Activated CD8-positive, alpha-beta T cell treated with anti-CD3 and anti-CD28 coated beads, Interleukin-2, amount 10 ng/mL, durations not matched to agents 7 days and 5 days (primary cell): Measurements from ENCODE around the gene PDCD7. TPM values are rescaled to one million over a fixed set of nuclear protein-coding genes. Genes with fewer than 3 reads are reported as not detected.
A peak's percentile ranks its signal among the peaks of the same experiment; 100 is the strongest.
"Not testable (repeated sequence)": the region's sequence is repeated elsewhere in the genome, so short reads cannot be mapped to it uniquely, and the experiment has no call there.

Experiments
- ATAC-seq: fragments of 150-1000 bp; cut with Tn5 transposase; one replicate; pipeline ENCODE4 v1.10.0; 2021; ENCODE audit warnings: moderate library complexity
- CTCF ChIA-PET: fragments of 350-600 bp; sonication (Branson Sonifier 250); formaldehyde crosslinking; loops from one replicate; lab custom pipeline; 2021; ENCODE audit warnings: antibody characterized with exemption; lab: Charles Lee
- POLR2A ChIA-PET: fragments of 350-600 bp; sonication (Branson Sonifier 250); formaldehyde crosslinking; loops from one replicate; lab custom pipeline; 2021; ENCODE audit warnings: antibody characterized with exemption; lab: Charles Lee
- DNase-seq: peaks from one replicate; pipeline ENCODE4 v3.0.0-alpha.2; 2020
- H3K27ac Mint-ChIP-seq: one replicate; pipeline ENCODE4 v1.8.0; 2021; ENCODE audit warnings: mild to moderate bottlenecking, mixed read lengths
- H3K27me3 Mint-ChIP-seq: one replicate; pipeline ENCODE4 v1.8.0; 2021; ENCODE audit warnings: low read depth, mixed read lengths
- H3K36me3 Mint-ChIP-seq: one replicate; pipeline ENCODE4 v1.8.0; 2021; ENCODE audit warnings: low read depth, mixed read lengths
- H3K4me1 Mint-ChIP-seq: one replicate; pipeline ENCODE4 v1.8.0; 2021; ENCODE audit warnings: low read depth, mixed read lengths
- H3K4me3 Mint-ChIP-seq: one replicate; pipeline ENCODE4 v1.8.0; 2021; ENCODE audit warnings: mild to moderate bottlenecking, mixed read lengths
- H3K9me3 Mint-ChIP-seq: one replicate; pipeline ENCODE4 v1.8.0; 2022; ENCODE audit warnings: mixed read lengths; ENCODE audit not compliant: insufficient read depth
- total RNA-seq, 2 experiments: library from RNA; stranded (reverse); gene quantifications; one replicate each; pipeline ENCODE4 v1.2.3, GENCODE V29; 2021

Gene PDCD7, protein sequence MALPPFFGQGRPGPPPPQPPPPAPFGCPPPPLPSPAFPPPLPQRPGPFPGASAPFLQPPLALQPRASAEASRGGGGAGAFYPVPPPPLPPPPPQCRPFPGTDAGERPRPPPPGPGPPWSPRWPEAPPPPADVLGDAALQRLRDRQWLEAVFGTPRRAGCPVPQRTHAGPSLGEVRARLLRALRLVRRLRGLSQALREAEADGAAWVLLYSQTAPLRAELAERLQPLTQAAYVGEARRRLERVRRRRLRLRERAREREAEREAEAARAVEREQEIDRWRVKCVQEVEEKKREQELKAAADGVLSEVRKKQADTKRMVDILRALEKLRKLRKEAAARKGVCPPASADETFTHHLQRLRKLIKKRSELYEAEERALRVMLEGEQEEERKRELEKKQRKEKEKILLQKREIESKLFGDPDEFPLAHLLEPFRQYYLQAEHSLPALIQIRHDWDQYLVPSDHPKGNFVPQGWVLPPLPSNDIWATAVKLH
- 10 to 100 TPM; 31.5 to 34.9 TPM for total RNA-seq

DNA sequence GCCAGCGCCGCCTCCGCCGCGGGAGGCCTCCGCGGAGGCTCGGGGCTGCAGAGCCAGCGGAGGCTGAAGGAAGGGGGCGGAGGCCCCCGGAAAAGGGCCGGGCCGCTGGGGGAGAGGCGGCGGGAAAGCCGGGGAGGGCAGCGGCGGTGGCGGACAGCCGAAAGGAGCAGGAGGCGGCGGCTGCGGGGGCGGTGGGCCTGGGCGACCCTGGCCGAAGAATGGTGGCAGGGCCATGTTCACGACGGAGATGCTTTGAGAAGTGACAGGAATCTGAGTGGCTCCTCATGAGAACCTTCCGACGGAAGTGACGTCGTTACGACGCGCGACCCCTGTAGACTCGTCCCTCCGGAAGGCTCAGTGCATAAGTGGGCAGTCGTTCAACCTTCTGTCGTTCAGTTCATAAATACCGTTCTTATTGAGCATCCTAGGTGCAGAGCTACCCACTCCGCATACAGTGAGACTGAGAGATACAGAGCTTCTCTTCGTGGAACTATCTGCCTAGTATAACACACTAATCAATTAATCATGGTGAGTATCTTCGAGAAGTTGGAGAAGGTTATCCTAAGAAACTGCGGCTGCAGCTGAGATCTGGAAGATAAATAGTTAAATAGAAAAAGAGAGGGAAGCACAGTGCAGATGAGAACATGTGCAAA, at the start of gene PDCD7:
TSS of gene PDCD7 (minus strand) at position 261 of the 653 bp plus-strand sequence. CDS start at position 234, 27 bp downstream.
- H3K36me3 Mint-ChIP-seq = peaks cover 13% of the 10 kb centered on the region
- ChIA-PET CTCF (interaction anchor here (0.7 to 1.2 kb wide), 3 partner anchors 15 to 137 kb away, joined by 3 read pairs; no protein-coding TSS in a partner anchor), POLR2A (interaction anchor here (0.6 to 1.6 kb wide), 11 partner anchors 48 to 177 kb away, joined by 3 to 11 read pairs (median 3); partner anchors contain the start of genes PARP16 and RNU5B-1)
- H3K27me3 Mint-ChIP-seq = no peaks in the 10 kb centered on the region
- H3K4me3 Mint-ChIP-seq = peak within 1 kb of the TSS; percentile 90
- peak within 1 kb of the TSS; percentile 97 for H3K27ac Mint-ChIP-seq
- H3K4me1 Mint-ChIP-seq = peaks cover 19% of the 10 kb centered on the region
- DNase-seq (peak; percentile 93), ATAC-seq (peak; percentile 95)
- H3K9me3 Mint-ChIP-seq = peaks cover 4% of the 10 kb centered on the region

DNA sequence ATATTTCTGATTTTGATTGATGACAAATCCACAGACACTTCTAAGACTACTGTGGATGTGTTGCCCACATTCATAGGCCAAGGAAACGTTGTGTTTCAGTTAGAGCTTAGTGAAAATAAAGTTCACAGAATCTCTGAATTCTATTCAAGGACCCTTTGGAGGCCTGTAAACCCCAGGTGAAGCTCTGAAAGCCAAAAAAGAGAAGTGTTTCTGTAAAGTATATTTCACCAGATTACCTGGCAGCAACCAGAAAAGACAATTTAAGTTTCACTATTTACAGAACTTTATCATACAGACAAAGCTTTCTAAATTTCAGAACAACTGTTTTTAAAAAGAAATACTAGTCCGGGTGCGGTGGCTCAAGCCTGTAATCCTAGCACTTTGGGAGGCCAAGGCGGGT, 48.9 kb upstream of the PDCD7 start:
- POLR2A ChIA-PET = interaction anchor here (0.6 to 1.8 kb wide), 4 partner anchors 48 to 752 kb away, joined by 3 to 10 read pairs (median 7); partner anchors contain the start of gene RNU5B-1

DNA sequence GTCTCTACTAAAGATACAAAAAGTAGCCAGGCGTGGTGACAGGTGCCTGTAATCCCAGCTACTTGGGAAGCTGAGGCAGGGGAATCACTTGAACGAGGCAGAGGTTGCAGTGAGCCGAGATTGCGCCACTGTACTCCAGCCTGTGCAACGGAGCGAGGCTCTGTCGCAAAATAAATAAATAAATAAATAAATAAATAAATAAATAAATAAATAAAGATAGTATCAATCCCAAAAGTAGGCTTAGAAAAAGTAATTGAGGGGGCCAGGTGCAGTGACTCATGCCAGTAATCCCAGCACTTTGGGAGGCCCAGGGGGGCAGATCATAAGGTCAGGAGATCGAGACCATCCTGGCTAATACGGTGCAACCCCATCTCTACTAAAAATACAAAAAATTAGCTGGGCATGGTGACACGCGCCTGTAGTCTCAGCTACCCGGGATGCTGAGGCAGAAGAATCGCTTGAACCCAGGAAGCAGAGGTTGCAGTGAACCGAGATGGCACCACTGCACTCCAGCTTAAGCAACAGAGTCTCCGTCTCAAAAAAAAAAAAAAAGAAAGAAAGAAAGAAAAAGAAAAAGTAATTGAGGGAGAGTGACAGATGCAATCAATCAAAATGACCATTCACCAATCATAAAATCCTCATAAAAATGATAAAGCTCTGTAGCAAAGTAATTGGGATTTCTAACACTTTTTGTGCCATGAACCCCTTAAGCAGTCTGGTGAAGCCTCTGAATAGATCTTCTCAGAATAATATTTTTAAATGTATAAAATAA, 48.2 kb upstream of the PDCD7 start:
- DNase-seq, ATAC-seq, H3K9me3 Mint-ChIP-seq, H3K27ac Mint-ChIP-seq, H3K27me3 Mint-ChIP-seq, H3K4me3 Mint-ChIP-seq: not testable (repeated sequence)
- ChIA-PET POLR2A (interaction anchor here (0.9 to 1.8 kb wide), 3 partner anchors 48 to 123 kb away, joined by 4 to 10 read pairs (median 10); partner anchors contain the start of gene RNU5B-1), CTCF (interaction anchor here (1.0 to 1.6 kb wide), 4 partner anchors 89 to 203 kb away, joined by 3 to 5 read pairs (median 4); no protein-coding TSS in a partner anchor)
- Mint-ChIP-seq H3K4me1 (peaks cover 29% of the 10 kb centered on the region), H3K36me3 (peaks cover 21% of the 10 kb centered on the region)

More for the DNA sequence above, 48.9 kb upstream of the PDCD7 start:
- no peak overlapping the region for H3K27ac Mint-ChIP-seq
- peaks cover 16% of the 10 kb centered on the region for H3K36me3 Mint-ChIP-seq
- H3K4me3 Mint-ChIP-seq = peak overlapping the region; percentile 97
- H3K9me3 Mint-ChIP-seq = no peaks in the 10 kb centered on the region
- CTCF ChIA-PET = interaction anchor here (1.0 to 1.6 kb wide), 3 partner anchors 89 to 149 kb away, joined by 3 to 5 read pairs (median 4); no protein-coding TSS in a partner anchor
- no peak for ATAC-seq
- peaks cover 29% of the 10 kb centered on the region for H3K4me1 Mint-ChIP-seq
- DNase-seq = no peak
- no peaks in the 10 kb centered on the region for H3K27me3 Mint-ChIP-seq

DNA sequence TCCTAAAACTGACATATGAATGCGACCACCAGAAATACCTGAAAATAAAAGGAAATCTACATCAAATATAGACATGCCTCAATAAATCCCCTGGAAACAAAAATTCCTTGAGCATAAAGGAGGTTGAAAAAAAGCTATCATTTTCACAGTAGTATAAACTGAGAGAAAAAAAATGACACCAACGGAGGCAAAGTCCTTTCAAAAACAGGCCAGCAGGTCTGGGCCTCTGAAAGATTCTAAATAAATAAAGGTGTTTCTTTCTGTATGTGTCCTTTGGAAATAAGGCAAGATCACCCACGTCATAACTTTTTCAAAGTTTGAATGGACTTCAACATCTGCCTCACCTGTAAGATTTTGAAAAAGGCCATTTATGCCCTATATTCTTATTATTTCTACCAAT, 46.6 kb upstream of the PDCD7 start:
- POLR2A ChIA-PET = no interaction called here
- no peaks in the 10 kb centered on the region for H3K9me3 Mint-ChIP-seq
- H3K27ac Mint-ChIP-seq = no peak overlapping the region
- CTCF ChIA-PET = interaction anchor here (2.2 kb wide), 1 partner anchor 118 kb away, joined by 6 read pairs; no protein-coding TSS in a partner anchor
- peaks cover 23% of the 10 kb centered on the region for H3K4me1 Mint-ChIP-seq
- no peak overlapping the region for H3K4me3 Mint-ChIP-seq
- ATAC-seq = no peak
- H3K27me3 Mint-ChIP-seq = no peaks in the 10 kb centered on the region
- no peak for DNase-seq
- H3K36me3 Mint-ChIP-seq = peaks cover 27% of the 10 kb centered on the region

DNA sequence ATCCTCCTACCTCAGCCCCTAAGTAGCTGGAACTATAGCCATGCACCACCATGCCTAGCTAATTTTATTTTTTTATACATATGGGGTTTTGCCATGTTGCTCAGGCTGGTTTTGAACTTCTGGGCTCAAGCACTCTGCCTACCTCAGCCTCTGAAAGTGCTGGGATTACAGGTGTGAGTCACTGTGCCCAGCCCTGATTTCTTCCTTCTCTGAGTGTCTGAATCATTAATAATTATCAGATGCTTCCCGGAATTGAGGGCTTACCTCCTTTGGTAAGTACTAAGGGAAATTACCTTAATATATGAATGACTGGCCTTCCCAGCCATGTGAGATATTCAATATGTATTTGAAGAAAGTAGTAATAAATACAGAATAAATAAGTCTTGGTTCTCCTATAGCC, 44.3 kb upstream of the PDCD7 start:
- H3K27me3 Mint-ChIP-seq = no peaks in the 10 kb centered on the region
- no peak for DNase-seq
- H3K4me1 Mint-ChIP-seq = peaks cover 12% of the 10 kb centered on the region
- no peak overlapping the region for H3K4me3 Mint-ChIP-seq
- H3K9me3 Mint-ChIP-seq = no peaks in the 10 kb centered on the region
- POLR2A ChIA-PET = no interaction called here
- CTCF ChIA-PET = interaction anchor here (0.6 kb wide), 1 partner anchor 267 kb away, joined by 4 read pairs; no protein-coding TSS in a partner anchor
- ATAC-seq = no peak
- no peak overlapping the region for H3K27ac Mint-ChIP-seq
- H3K36me3 Mint-ChIP-seq = peaks cover 25% of the 10 kb centered on the region

DNA sequence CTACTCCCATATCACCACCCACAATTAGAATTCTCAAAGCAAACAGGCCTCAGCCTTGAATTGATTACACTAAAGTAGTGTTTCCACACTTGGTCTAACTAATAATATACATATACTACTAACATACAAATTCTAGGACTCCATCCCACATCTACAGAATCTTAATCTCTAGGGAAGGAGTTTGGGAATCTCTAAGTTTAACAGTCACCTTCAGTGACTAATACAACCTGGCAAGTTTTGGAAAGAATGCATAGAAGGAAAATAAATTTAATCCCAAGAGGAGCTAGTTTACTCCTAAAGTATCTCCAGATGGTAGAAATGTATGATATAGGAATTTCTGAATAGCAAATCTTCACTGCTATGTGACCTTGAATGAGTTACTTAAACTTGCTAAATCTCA, 42.4 kb upstream of the PDCD7 start:
- Mint-ChIP-seq H3K27me3 (no peaks in the 10 kb centered on the region), H3K4me1 (peaks cover 4% of the 10 kb centered on the region), H3K4me3 (no peak overlapping the region), H3K9me3 (no peaks in the 10 kb centered on the region), H3K27ac (no peak overlapping the region), H3K36me3 (peaks cover 36% of the 10 kb centered on the region)
- ChIA-PET CTCF (no interaction called here), POLR2A (no interaction called here)
- DNase-seq = no peak
- no peak for ATAC-seq

DNA sequence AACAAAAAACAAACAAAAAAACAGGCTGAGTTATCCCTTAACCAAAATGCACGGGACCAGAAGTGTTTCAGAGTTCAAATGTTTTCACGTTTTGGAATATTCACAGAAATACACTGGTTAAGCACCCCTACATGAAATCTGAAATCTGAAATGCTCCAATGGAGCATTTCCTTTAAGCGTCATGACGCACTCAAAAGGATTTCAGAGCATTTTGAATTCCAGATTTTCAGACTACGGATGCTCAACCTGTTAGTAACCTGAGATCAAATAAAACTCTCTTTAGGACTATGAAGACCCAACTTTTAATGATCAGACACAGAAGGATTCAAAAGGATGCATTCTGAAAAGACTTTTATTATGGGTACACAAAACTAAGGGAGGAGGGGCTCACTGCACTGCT, 41.9 kb upstream of the PDCD7 start:
- H3K36me3 Mint-ChIP-seq = peaks cover 36% of the 10 kb centered on the region
- no peaks in the 10 kb centered on the region for H3K27me3 Mint-ChIP-seq
- no peak overlapping the region for H3K27ac Mint-ChIP-seq
- H3K4me1 Mint-ChIP-seq = peaks cover 2% of the 10 kb centered on the region
- ChIA-PET CTCF (no interaction called here), POLR2A (no interaction called here)
- ATAC-seq (no peak), DNase-seq (no peak)
- no peak overlapping the region for H3K4me3 Mint-ChIP-seq
- no peaks in the 10 kb centered on the region for H3K9me3 Mint-ChIP-seq

DNA sequence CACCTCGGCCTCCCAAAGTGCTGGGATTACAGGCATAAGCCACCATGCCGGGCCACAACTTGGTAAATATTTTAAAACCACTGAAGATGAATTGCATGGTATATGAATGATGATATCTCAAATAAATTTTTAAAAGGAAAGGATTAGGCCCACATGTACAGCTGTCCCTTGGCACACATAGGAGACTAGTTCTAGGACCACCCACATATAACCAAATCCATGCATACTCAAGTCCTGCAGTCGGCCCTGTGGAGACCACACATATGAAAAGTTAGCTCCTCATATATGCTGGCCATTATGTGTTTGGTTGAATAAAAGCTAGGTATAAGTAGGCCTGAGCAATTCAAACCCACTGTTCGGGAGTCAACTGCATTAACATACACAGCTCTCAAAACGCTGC, 40.9 kb upstream of the PDCD7 start:
- no peak for DNase-seq
- POLR2A ChIA-PET = interaction anchor here (0.8 kb wide), 2 partner anchors 9 to 11 kb away, joined by 3 read pairs; partner anchors contain the start of gene CLPX
- Mint-ChIP-seq H3K36me3 (peaks cover 38% of the 10 kb centered on the region), H3K27ac (no peak overlapping the region), H3K9me3 (no peaks in the 10 kb centered on the region), H3K4me1 (no peaks in the 10 kb centered on the region), H3K27me3 (no peaks in the 10 kb centered on the region), H3K4me3 (no peak overlapping the region)
- CTCF ChIA-PET = no interaction called here
- no peak for ATAC-seq

DNA sequence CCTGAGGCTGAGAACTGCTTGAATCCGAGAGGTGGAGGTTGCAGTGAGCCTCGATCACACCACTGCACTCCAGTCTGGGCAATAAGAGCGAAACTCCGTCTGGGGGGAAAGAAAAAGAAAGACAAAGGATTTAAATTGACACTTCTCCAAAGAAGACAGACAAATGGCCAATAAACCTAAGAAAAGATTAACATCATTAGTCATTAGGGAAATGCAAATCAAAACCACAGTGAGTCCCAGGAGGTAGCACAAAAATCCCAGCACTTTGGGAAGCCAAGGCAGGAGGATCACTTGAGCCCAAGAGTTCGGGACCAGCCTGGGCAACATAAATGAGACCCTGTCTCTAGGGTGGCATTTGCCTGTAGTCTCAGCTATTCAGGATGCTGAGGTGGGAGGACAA, 38.9 kb upstream of the PDCD7 start:
- ATAC-seq = no peak

DNA sequence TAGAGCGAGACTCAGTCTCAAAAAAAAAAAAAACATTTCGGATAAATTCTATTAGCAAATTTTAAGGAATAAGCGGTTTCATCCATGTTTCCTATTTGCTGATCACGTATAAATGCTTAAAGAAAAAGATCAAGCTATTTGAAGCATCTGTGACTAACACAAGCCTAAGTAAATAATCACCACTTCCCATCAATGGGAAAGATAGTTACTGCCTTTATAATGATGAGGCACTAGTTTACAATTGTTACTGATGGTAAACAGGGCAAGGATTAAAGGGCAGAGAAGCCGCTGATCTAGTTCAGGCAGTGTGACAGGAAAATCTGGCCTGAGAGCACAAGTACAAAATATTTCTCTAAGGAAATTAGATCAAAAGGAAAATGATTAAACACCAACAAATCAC, 37.8 kb upstream of the PDCD7 start:
- Mint-ChIP-seq H3K4me1 (no peaks in the 10 kb centered on the region), H3K9me3 (no peaks in the 10 kb centered on the region), H3K27me3 (no peaks in the 10 kb centered on the region), H3K36me3 (peaks cover 30% of the 10 kb centered on the region), H3K4me3 (no peak overlapping the region), H3K27ac (no peak overlapping the region)
- ATAC-seq (no peak), DNase-seq (no peak)
- ChIA-PET CTCF (interaction anchor here (1.3 kb wide), 1 partner anchor 70 kb away, joined by 3 read pairs; no protein-coding TSS in a partner anchor), POLR2A (no interaction called here)

More for the DNA sequence above, 38.9 kb upstream of the PDCD7 start:
- ChIA-PET CTCF (interaction anchor here (1.2 kb wide), 1 partner anchor 39 kb away, joined by 3 read pairs; the partner anchor contains the start of gene CILP), POLR2A (no interaction called here)
- no peak for DNase-seq
- H3K27ac Mint-ChIP-seq = no peak overlapping the region
- H3K9me3 Mint-ChIP-seq = no peaks in the 10 kb centered on the region
- peaks cover 31% of the 10 kb centered on the region for H3K36me3 Mint-ChIP-seq
- H3K4me1 Mint-ChIP-seq = no peaks in the 10 kb centered on the region
- no peaks in the 10 kb centered on the region for H3K27me3 Mint-ChIP-seq
- no peak overlapping the region for H3K4me3 Mint-ChIP-seq

DNA sequence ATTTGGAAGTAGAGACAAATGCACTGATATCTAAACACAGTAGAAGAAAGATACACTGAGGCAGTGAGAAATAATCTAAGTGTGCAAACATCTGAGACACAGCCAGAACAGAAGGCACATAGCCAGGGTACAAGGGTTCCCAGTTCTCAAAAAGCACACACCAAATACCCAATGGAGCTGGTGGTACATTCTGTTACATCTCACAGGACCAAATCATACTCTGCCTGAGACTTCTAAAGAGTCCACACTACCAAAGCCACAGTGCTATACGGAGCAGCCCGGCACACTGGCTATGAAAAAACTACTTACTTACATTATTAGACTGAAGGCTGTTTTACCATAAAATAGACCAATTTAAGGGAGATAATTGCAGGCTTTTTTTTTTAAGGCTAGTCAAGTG, 32.3 kb upstream of the PDCD7 start:
- ChIA-PET CTCF (interaction anchor here (0.5 to 1.4 kb wide), 2 partner anchors 59 to 132 kb away, joined by 3 to 4 read pairs; no protein-coding TSS in a partner anchor), POLR2A (no interaction called here)
- Mint-ChIP-seq H3K27me3 (no peaks in the 10 kb centered on the region), H3K9me3 (no peaks in the 10 kb centered on the region), H3K4me1 (no peaks in the 10 kb centered on the region), H3K36me3 (peaks cover 19% of the 10 kb centered on the region), H3K27ac (no peak overlapping the region), H3K4me3 (no peak overlapping the region)
- DNase-seq (no peak), ATAC-seq (no peak)
